GM12878 (cell line): ENCODE measurements around the gene SMAD4. TPM values are rescaled to one million over a fixed set of nuclear protein-coding genes. Genes with fewer than 3 reads are reported as not detected.

Experiments
- ATAC-seq: fragments of 200-7000 bp; cut with Tn5 transposase; 3 replicates; pipeline ENCODE4 v1.9.1; 2020; ENCODE audit warnings: mild to moderate bottlenecking, moderate library complexity
- BruUV-seq: library from RNA; stranded (reverse); fragments of 400-500 nt; replicated peaks from 2 replicates; lab custom pipeline; 2021; lab: Mats Ljungman, UMichigan
- CTCF ChIA-PET: fragments of 300-600 bp; sonication (Branson Sonifier 250); formaldehyde crosslinking; extraction: SDS; loops from one replicate; lab custom pipeline; 2021; ENCODE audit warnings: inconsistent platforms; lab: Yijun Ruan, JAX
- POLR2A ChIA-PET: fragments of 350-600 bp; formaldehyde crosslinking; extraction: SDS; loops from one replicate; lab custom pipeline; 2021; ENCODE audit warnings: inconsistent platforms; lab: Charles Lee
- RAD21 ChIA-PET: fragments of 300-600 bp; sonication (Branson Sonifier 250); formaldehyde crosslinking; loops from one replicate; lab custom pipeline; 2023; ENCODE audit warnings: antibody characterized with exemption; ENCODE audit not compliant: unreplicated experiment; lab: Charles Lee
- SMC1A ChIA-PET: fragments of 300-600 bp; sonication (Branson Sonifier 250); formaldehyde crosslinking; loops from one replicate; lab custom pipeline; 2023; ENCODE audit not compliant: unreplicated experiment, uncharacterized antibody; lab: Charles Lee
- DNase-seq: peaks from one replicate; pipeline ENCODE4 v3.0.0-alpha.2; 2011; ENCODE audit warnings: low read depth, low spot score
- FAIRE-seq: peaks from 3 replicates; lab custom pipeline; 2011; peaks lifted over from hg19 to GRCh38; lab: Jason Lieb, UNC
- H2AFZ ChIP-seq: 2 replicates; pipeline ENCODE4 v1.6.0; 2011; ENCODE audit warnings: low read depth, low read length, control low read depth; ENCODE audit not compliant: control insufficient read depth
- H3K27ac ChIP-seq: 2 replicates; pipeline ENCODE4 v1.5.1; 2011; ENCODE audit warnings: control low read depth; ENCODE audit not compliant: control insufficient read depth, insufficient read depth
- H3K27me3 ChIP-seq, 2 experiments: replicated peaks in 1 of 2; 2 replicates each; pipeline versions ENCODE4 v1.6.0 to v1.6.1; 2011; ENCODE audit warnings: low read length in 1 of 2; ENCODE audit not compliant: control insufficient read depth in 2 of 2, insufficient read depth in 2 of 2
- H3K36me3 ChIP-seq, 2 experiments: 2 replicates each; pipeline ENCODE4 v1.5.1; 2011; ENCODE audit warnings: low read length in 1 of 2; ENCODE audit not compliant: control insufficient read depth in 2 of 2, insufficient read depth in 2 of 2
- H3K4me1 ChIP-seq: 2 replicates; pipeline ENCODE4 v1.6.1; 2011; ENCODE audit warnings: mild to moderate bottlenecking, low read length, moderate library complexity, mixed read lengths; ENCODE audit not compliant: control insufficient read depth, insufficient read depth
- H3K4me2 ChIP-seq: 2 replicates; pipeline ENCODE4 v1.6.0; 2011; ENCODE audit warnings: control low read depth; ENCODE audit not compliant: control insufficient read depth, insufficient read depth
- H3K4me3 ChIP-seq: fragments of 200-600 bp; sonication (generic); 2 replicates; pipeline ENCODE4 v1.5.1; 2016
- H3K79me2 ChIP-seq: 2 replicates; pipeline ENCODE4 v1.6.0; 2011; ENCODE audit warnings: low read length; ENCODE audit not compliant: control insufficient read depth, insufficient read depth
- H3K9ac ChIP-seq: 2 replicates; pipeline ENCODE4 v1.8.0; 2011; ENCODE audit warnings: low read length, control low read depth, mixed read lengths; ENCODE audit not compliant: control insufficient read depth, insufficient read depth
- H3K9me3 ChIP-seq: replicated peaks from 3 replicates; pipeline ENCODE4 v1.5.1; 2011; ENCODE audit warnings: mild to moderate bottlenecking, low read length; ENCODE audit not compliant: control insufficient read depth, insufficient read depth
- H4K20me1 ChIP-seq: 2 replicates; pipeline ENCODE4 v1.6.0; 2011; ENCODE audit not compliant: control insufficient read depth, insufficient read depth
- CUX1 ChIP-seq: IDR thresholded peaks from 2 replicates; pipeline ENCODE4 v1.6.1; 2012; ENCODE audit warnings: improper control_type of control experiment, low read depth, low read length; ENCODE audit not compliant: insufficient replicate concordance
- IRF4 ChIP-seq: IDR thresholded peaks from 2 replicates; pipeline ENCODE4 v1.6.1; 2011; ENCODE audit warnings: low read depth, low read length
- NFYA ChIP-seq: IDR thresholded peaks from 2 replicates; pipeline ENCODE4 v1.6.1; 2011; ENCODE audit warnings: low read depth, mild to moderate bottlenecking, low read length, improper control_type of control experiment, borderline replicate concordance
- RFX5 ChIP-seq: IDR thresholded peaks from 2 replicates; pipeline ENCODE4 v1.6.1; 2011; ENCODE audit warnings: low read depth, low read length, improper control_type of control experiment
- SMARCA5 ChIP-seq: fragments of 450-650 bp; IDR thresholded peaks from 2 replicates; pipeline ENCODE4 v1.6.1; 2017; ENCODE audit warnings: mild to moderate bottlenecking
- TARDBP ChIP-seq: IDR thresholded peaks from 2 replicates; pipeline ENCODE4 v1.6.1; 2016; ENCODE audit warnings: borderline replicate concordance
- USF2 ChIP-seq: IDR thresholded peaks from 2 replicates; pipeline ENCODE4 v1.6.1; 2011; ENCODE audit warnings: low read depth, low read length, improper control_type of control experiment, borderline replicate concordance
- ZBED1 ChIP-seq: IDR thresholded peaks from 2 replicates; pipeline ENCODE4 v1.6.1; 2016; ENCODE audit warnings: borderline replicate concordance
- ZBTB33 ChIP-seq: fragments of 450-650 bp; IDR thresholded peaks from 2 replicates; pipeline ENCODE4 v1.6.1; 2017; ENCODE audit warnings: mild to moderate bottlenecking
- ZNF24 ChIP-seq: fragments of 450-650 bp; IDR thresholded peaks from 2 replicates; pipeline ENCODE4 v1.6.1; 2017; ENCODE audit warnings: antibody characterized with exemption, mild to moderate bottlenecking
- ZSCAN29 ChIP-seq: fragments of 450-650 bp; IDR thresholded peaks from 2 replicates; pipeline ENCODE4 v1.6.1; 2017; ENCODE audit warnings: mild to moderate bottlenecking, moderate library complexity
- WGBS: methylation state at CpG from one replicate; pipeline ENCODE4 v1.1.6; 2016; ENCODE audit warnings: low lambda C conversion rate; ENCODE audit not compliant: insufficient replicate concordance, insufficient coverage; ENCODE audit errors: missing lambda C conversion rate; 5-methylcytosine and 5-hydroxymethylcytosine counted together
- in situ Hi-C: fragments of 300-500 bp; cut with MboI; formaldehyde crosslinking; loops from 9 replicates; pipeline ENCODE4 v1.14.3; 2018; ENCODE audit warnings: mixed read lengths
- intact Hi-C: fragments of 100-400 bp; cut with micrococcal nuclease; formaldehyde crosslinking; loops from one replicate; pipeline ENCODE4 v1.14.2; 2022; ENCODE audit not compliant: unreplicated experiment
- polyA plus RNA-seq, 11 experiments: library from polyadenylated mRNA; depleted of rRNA in 4 of 11; unstranded in 6 of 11; stranded (reverse) in 5 of 11; fragments of >200 nt; fragmentation: Nextera tagmentation in 4 of 11; fragmentation: Illumina TruSeq in 1 of 11; extraction: Ambion mirVana in 4 of 11; extraction: Trizol in 1 of 11; gene quantifications; 1 replicate in 1 of 11; 2 replicates in 10 of 11; pipeline versions ENCODE4 v1.2.1 to v1.2.3, GENCODE V29; 2011 to 2016; ENCODE audit warnings: inconsistent platforms in 2 of 11, missing spikeins in 2 of 11, low read depth in 1 of 11
- total RNA-seq, 4 experiments: library from RNA; depleted of rRNA in 3 of 4; stranded (reverse); fragments of >200 nt in 3 of 4; fragmentation: Illumina TruSeq in 1 of 4; extraction: Trizol in 1 of 4; gene quantifications; 2 replicates each; pipeline versions ENCODE4 v1.2.1 to v1.2.3, GENCODE V29; 2013 to 2021

Gene SMAD4
- total and polyA plus RNA-seq, 10 of the 15 experiments (the other 5 are each of a cell fraction or from before 2014, with no cell fraction given): 9.6 to 99.9 (median 37.5) TPM

GRCh38 chr18:50992351-50992762, 37.7 kb upstream of the SMAD4 start:
- no TSS peak for BruUV-seq
- Histone ChIP-seq H3K4me1 (no peaks in the 10 kb centered on the region), H3K4me3 (no peak overlapping the region), H3K27ac (no peak overlapping the region), H4K20me1 (no peaks in the 10 kb centered on the region), H2AFZ (no peak overlapping the region), H3K9ac (no peak overlapping the region), H3K36me3 (0 out of 4 replicates have a peak, but pooled peaks cover 0 to under 1% of the 10 kb centered on the region in 2 experiments), H3K4me2 (no peak overlapping the region), H3K27me3 (no peaks in the 10 kb centered on the region), H3K79me2 (no peaks in the 10 kb centered on the region), H3K9me3 (no peaks in the 10 kb centered on the region)
- TF ChIP-seq RFX5 (no peak), SMARCA5 (no peak), ZNF24 (no peak), ZBTB33 (no peak), ZBED1 (no peak), ZSCAN29 (no peak), IRF4 (no peak)
- FAIRE-seq: no peak
- 77% methylated on average over 3 of the region's 3 CpGs for WGBS
- intact Hi-C loops (no loop called here), in situ Hi-C loops (no loop called here)
- ChIA-PET SMC1A (no interaction called here), POLR2A (no interaction called here), RAD21 (no interaction called here), CTCF (no interaction called here)
- ATAC-seq: no peak
- no peak for DNase-seq

GRCh38 chr18:50994031-50994430, 36.0 kb upstream of the SMAD4 start:
- Histone ChIP-seq H4K20me1 (no peaks in the 10 kb centered on the region), H3K4me3 (no peak overlapping the region), H3K79me2 (no peaks in the 10 kb centered on the region), H3K27ac (no peak overlapping the region), H2AFZ (no peak overlapping the region), H3K9ac (no peak overlapping the region), H3K36me3 (no peaks in the 10 kb centered on the region), H3K4me1 (no peaks in the 10 kb centered on the region), H3K27me3 (no peaks in the 10 kb centered on the region), H3K9me3 (no peaks in the 10 kb centered on the region), H3K4me2 (no peak overlapping the region)
- FAIRE-seq (no peak), DNase-seq (no peak), ATAC-seq (no peak)
- SMC1A ChIA-PET: no interaction called here
- POLR2A ChIA-PET: no interaction called here
- 55% methylated on average over 2 of the region's 2 CpGs for WGBS
- in situ Hi-C loops (no loop called here), intact Hi-C loops (no loop called here)
- RAD21 ChIA-PET: no interaction called here
- no TSS peak for BruUV-seq
- CTCF ChIA-PET: no interaction called here
- TF ChIP-seq CUX1 (no peak), NFYA (no peak), TARDBP (no peak), USF2 (no peak)
